HepG2 (cell line): Measurements from ENCODE around the gene CIBAR2. TPM values are rescaled to one million over a fixed set of nuclear protein-coding genes. Genes with fewer than 3 reads are reported as not detected.

Experiments
- ARID4A ChIP-seq: sonication (generic); formaldehyde crosslinking; IDR thresholded peaks from 2 replicates; pipeline ENCODE4 v1.5.0; 2020; ENCODE audit warnings: mild to moderate bottlenecking, missing genetic modification reagents, borderline replicate concordance
- FOXO4 ChIP-seq: sonication (generic); formaldehyde crosslinking; conservative IDR thresholded peaks from 2 replicates; pipeline ENCODE4 v1.8.1; 2023; ENCODE audit warnings: missing genetic modification reagents
- UBTF ChIP-seq: sonication (generic); formaldehyde crosslinking; IDR thresholded peaks from 2 replicates; pipeline ENCODE4 v1.4.0; 2020; ENCODE audit warnings: mild to moderate bottlenecking, missing genetic modification reagents
- ZNF768 ChIP-seq: sonication (generic); formaldehyde crosslinking; IDR thresholded peaks from 2 replicates; pipeline ENCODE4 v1.4.0; 2020; ENCODE audit warnings: missing genetic modification reagents
- polyA plus RNA-seq, 8 experiments: library from polyadenylated mRNA; depleted of rRNA in 3 of 8; stranded (reverse) in 7 of 8; unstranded in 1 of 8; fragments of >200 nt; fragmentation: Illumina TruSeq in 4 of 8; extraction: Trizol in 4 of 8; gene quantifications; 2 replicates each; pipeline versions ENCODE4 v1.2.1 to v1.2.3, GENCODE V29; 2011 to 2016; ENCODE audit warnings: low read depth in 4 of 8, missing spikeins in 1 of 8, mixed read lengths in 1 of 8; ENCODE audit not compliant: insufficient read depth in 1 of 8
- total RNA-seq, 5 experiments: library from RNA; depleted of rRNA; stranded (reverse); fragments of >200 nt; fragmentation: Illumina TruSeq; extraction: Trizol; gene quantifications; 2 replicates each; pipeline ENCODE4 v1.2.3, GENCODE V29; 2016; ENCODE audit warnings: low read depth in 1 of 5

Gene CIBAR2
- total and polyA plus RNA-seq, 2 of the 13 experiments (the other 11 are each of a cell fraction or from before 2014, with no cell fraction given), result not detected

GRCh38 chr16:85126705-85127378 is 14.6 kb upstream of the CIBAR2 start (continued):
- TF ChIP-seq FOXO4 (CRISPR knock-in tag), result 0 out of 2 replicates have a peak, but pooled peaks have one; percentile 33
- 0 out of 2 replicates have a peak, but pooled peaks have one; percentile 2 for TF ChIP-seq UBTF (CRISPR knock-in tag)
- TF ChIP-seq ARID4A, result peak; percentile 31; the same call in 1 of the 2 replicates
- 0 out of 2 replicates have a peak, but pooled peaks have one; percentile 23 for TF ChIP-seq ZNF768 (CRISPR knock-in tag)
